ENCODE measurements around the gene TMEM203.

The TMEM203 gene

GRCh38 chr9:137198051-137198901 lies 7.2 kb downstream of the TMEM203 start:
- ChIA-PET CTCF (interaction anchor here (1.8 to 2.5 kb wide), 2 partner anchors 9 to 39 kb away, joined by 7 to 15 read pairs; partner anchors contain the start of genes ANAPC2 and SSNA1), POLR2A (interaction anchor here (1.5 kb wide), 1 partner anchor 10 kb away, joined by 5 read pairs; the partner anchor contains the start of genes ANAPC2 and SSNA1)
- DNase-seq (ENCODE audit: low read depth, low spot score): no peak
- TF ChIP-seq CTCF (IDR thresholded peaks at IDR 0.05; ENCODE audit: insufficient read depth, low read length, missing control alignments): no peak
- H3K4me3 ChIP-seq (ENCODE audit: low read depth, low read length): peak overlapping the region; percentile 57

DNA sequence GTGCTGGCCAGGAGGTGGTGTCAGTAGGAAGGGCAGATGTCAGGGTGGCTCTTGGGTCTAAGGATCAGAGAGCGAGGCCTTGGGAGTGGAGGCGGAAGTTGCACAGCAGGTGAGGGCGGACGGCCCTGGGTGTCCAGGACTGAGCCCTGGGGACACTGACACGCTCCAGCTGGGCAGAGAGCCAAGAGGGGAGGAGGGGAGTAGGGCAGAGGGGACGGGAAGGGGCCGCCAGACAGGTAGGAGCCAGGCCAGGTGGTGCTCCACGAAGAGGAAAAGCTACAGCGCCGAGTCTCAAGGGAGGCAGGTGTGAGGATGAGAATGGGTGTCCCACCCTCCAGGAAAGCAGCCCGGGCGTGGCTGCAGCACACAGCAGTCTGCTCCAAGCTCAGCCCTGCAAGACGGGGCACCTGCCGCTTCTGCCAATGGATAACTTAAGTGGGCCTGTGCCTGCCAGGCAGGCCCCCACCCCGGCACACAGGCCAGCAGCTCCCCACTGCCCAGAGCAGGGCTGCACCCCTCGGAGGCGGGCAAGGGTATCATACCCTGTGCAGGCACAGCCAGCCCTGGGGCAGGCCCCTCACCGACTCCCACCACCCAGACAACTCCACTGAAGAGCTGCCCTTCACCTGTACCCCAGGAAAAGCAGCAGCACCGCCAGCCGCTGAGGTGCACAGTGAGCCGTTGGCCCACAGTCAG lies 9.8 kb downstream of the TMEM203 start:
- ChIA-PET POLR2A (interaction anchor here (1.8 kb wide), 1 partner anchor 45 kb away, joined by 6 read pairs; the partner anchor contains the start of gene TUBB4B), CTCF (interaction anchor here (1.2 to 1.4 kb wide), 2 partner anchors 8 to 12 kb away, joined by 3 read pairs; no protein-coding TSS in a partner anchor)
- no peak for TF ChIP-seq CTCF (IDR thresholded peaks at IDR 0.05; ENCODE audit: insufficient read depth, low read length, missing control alignments)
- H3K4me3 ChIP-seq (ENCODE audit: low read depth, low read length): no peak overlapping the region
- DNase-seq (ENCODE audit: low read depth, low spot score): no peak

DNA sequence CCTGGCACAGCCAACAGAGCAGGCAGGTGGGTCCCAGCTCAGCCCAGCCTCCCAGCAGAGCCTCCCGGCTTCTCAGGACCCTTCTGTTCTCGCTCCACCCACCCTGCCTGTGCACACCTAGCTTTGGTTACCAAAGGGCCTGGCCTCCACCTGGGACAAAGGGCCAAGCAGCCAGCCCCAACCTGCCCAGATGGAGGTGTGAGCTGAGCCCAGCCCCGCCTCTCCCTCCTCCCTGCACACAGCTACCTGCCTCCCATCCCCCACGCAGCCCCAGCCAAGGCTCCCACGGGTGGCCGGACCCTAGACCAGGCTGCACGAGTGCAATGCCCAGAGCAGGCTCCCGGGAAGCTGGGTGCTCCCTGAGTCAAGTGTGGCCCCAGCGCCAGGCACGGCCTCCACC lies 10.5 kb downstream of the TMEM203 start:
- CTCF ChIA-PET: interaction anchor here (1.2 to 1.9 kb wide), 3 partner anchors 9 to 42 kb away, joined by 3 to 6 read pairs (median 3); no protein-coding TSS in a partner anchor
- DNase-seq (ENCODE audit: low read depth, low spot score): no peak
- POLR2A ChIA-PET: interaction anchor here (1.3 to 1.8 kb wide), 2 partner anchors 46 to 47 kb away, joined by 4 to 6 read pairs; partner anchors contain the start of gene TUBB4B

GRCh38 chr9:137194388-137194787 lies 11.1 kb downstream of the TMEM203 start:
- ChIA-PET POLR2A (interaction anchor here (1.3 to 1.8 kb wide), 2 partner anchors 46 to 48 kb away, joined by 4 to 6 read pairs; partner anchors contain the start of gene TUBB4B), CTCF (interaction anchor here (1.2 to 1.9 kb wide), 2 partner anchors 13 to 42 kb away, joined by 3 to 6 read pairs; no protein-coding TSS in a partner anchor)
- TF ChIP-seq CTCF (IDR thresholded peaks at IDR 0.05; ENCODE audit: insufficient read depth, low read length, missing control alignments): no peak
- H3K4me3 ChIP-seq (ENCODE audit: low read depth, low read length): no peak overlapping the region
- DNase-seq (ENCODE audit: low read depth, low spot score): no peak

More for the DNA sequence above, 10.5 kb downstream of the TMEM203 start:
- no peak for TF ChIP-seq CTCF (IDR thresholded peaks at IDR 0.05; ENCODE audit: insufficient read depth, low read length, missing control alignments)
- H3K4me3 ChIP-seq (ENCODE audit: low read depth, low read length): no peak overlapping the region

DNA sequence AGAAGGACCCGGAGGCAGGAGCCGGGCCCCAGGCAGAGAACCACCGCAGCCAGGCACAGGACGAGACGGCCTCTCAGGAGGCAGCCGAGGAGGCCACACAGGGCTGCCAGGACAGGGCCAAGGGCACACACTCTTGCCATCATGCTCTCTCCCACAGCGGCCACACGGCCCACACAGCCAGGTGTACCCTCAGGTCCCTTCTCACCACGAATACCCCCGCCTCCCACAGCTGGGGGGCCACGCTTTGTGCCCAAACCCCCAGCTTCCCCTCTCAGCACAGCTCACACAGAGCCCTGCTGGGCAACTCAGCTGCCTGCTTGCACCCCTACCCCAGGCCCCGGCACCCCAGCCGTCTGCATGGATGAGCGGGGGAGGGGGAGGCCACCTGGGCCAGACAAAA lies 11.7 kb downstream of the TMEM203 start:
- CTCF ChIA-PET: interaction anchor here (1.9 kb wide), 1 partner anchor 43 kb away, joined by 6 read pairs; no protein-coding TSS in a partner anchor
- POLR2A ChIA-PET: interaction anchor here (1.0 to 1.3 kb wide), 2 partner anchors 47 to 49 kb away, joined by 3 to 4 read pairs; partner anchors contain the start of gene TUBB4B
- no peak for DNase-seq (ENCODE audit: low read depth, low spot score)
- no peak for TF ChIP-seq CTCF (IDR thresholded peaks at IDR 0.05; ENCODE audit: insufficient read depth, low read length, missing control alignments)
- no peak overlapping the region for H3K4me3 ChIP-seq (ENCODE audit: low read depth, low read length)
